ENCODE measurements around the gene CNTNAP2. TPM values are rescaled to one million over a fixed set of nuclear protein-coding genes. Genes with fewer than 3 reads are reported as not detected.

Gene CNTNAP2
- total RNA-seq, 2 donors from 2014 or later, result 3.5 to 4.0 TPM

GRCh38 chr7:148153616-148154284 is 2037.1 kb downstream of the CNTNAP2 start:
- intact Hi-C loops (cut with DNase I, micrococcal nuclease), result no loop called here
- ATAC-seq (peak; percentile 79), DNase-seq (peak; percentile 25 to 37)

DNA sequence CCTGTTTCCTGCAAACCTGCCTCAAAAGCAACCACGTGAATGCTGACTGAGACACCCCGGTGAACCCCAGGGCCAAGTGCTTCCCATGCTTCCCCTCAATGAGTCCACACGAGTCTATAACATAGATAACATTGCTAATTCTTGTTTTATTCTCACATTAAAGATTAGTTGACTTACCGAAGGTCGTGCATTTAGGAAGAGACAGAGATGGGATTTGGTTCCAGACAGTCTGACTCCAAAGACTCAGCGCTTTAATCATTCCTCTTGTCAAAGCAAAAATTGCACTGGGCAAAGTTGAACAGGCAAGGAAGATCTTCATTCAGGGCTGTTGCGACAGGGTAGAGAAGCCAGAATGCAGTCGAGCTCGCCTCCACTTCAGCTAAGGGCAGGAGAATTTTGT is 2038.4 kb downstream of the CNTNAP2 start:
- ATAC-seq (no peak), DNase-seq (no peak)
- intact Hi-C loops (cut with DNase I, micrococcal nuclease), result no loop called here

GRCh38 chr7:148155826-148156225 is 2039.2 kb downstream of the CNTNAP2 start:
- DNase-seq (no peak), ATAC-seq (no peak)
- intact Hi-C loops (cut with DNase I, micrococcal nuclease), result no loop called here

DNA sequence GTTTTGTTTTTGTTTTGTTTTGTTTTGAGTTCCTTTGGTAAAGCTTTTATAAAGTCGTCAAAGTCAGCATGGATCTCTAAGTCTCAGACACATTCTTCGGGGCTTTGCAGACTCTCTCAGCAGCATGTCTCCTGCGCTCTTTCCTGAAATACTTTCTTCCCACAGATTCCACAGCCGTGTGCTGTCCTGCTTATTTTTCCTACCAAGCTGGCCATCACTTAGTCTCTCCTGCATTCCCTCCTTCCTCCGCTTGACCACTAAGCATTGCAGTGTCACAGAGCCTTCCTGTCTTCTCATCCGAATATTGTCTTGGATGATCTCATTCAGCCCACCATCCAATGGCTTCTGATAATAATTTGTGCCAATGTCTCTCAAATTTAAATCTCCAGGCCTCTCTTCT is 2039.6 kb downstream of the CNTNAP2 start:
- intact Hi-C loops (cut with DNase I, micrococcal nuclease), result no loop called here
- DNase-seq (no peak), ATAC-seq (no peak)

DNA sequence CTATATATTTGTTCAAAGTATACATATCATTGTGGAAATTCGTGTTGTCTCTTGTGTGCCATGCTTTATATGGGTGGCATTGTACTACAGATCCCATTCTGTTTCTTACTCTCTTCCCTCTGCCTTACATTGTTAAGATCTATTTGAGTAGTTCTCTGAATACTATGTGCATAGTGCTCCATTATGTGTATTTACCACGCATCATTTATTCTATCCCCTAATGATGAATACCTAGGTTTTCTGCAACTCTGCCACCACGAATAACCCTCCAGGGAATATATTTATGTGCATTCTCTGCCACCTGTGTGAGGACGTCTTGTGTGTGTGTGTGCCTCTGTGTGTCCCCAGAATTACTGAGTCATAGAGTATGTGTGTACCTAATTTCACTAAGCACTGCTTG is 2042.7 kb downstream of the CNTNAP2 start:
- ATAC-seq (no peak), DNase-seq (no peak)
- intact Hi-C loops (cut with DNase I, micrococcal nuclease), result no loop called here

- DNase-seq, result no peak
- intact Hi-C loops (cut with DNase I, micrococcal nuclease), result no loop called here
- ATAC-seq, result no peak
These were observed 2045.2 kb downstream of the CNTNAP2 start for GRCh38 chr7:148161776-148162175.

GRCh38 chr7:148162808-148163207 is 2046.2 kb downstream of the CNTNAP2 start:
- intact Hi-C loops (cut with DNase I, micrococcal nuclease), result no loop called here
- DNase-seq (no peak), ATAC-seq (no peak)

DNA sequence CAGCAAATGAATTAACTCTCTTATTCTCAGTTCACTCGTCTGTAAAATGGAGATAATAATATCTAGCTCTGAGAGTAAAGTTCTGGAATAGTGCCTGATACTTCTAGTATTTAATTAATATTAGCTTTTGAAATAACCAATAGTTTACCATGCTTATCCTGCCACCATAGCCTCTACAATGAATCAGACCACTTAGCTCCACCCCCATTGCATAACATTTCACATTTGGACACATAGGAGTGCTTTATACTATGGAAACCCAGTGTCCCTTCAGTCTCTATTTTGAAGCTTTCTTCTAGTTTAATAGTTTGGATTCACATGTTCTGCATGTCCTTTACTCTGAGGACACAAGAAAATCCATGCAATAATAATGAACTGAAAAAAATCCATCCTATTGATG is 2046.6 kb downstream of the CNTNAP2 start:
- intact Hi-C loops (cut with DNase I, micrococcal nuclease), result no loop called here
- DNase-seq (no peak), ATAC-seq (no peak)

- intact Hi-C loops (cut with DNase I, micrococcal nuclease), result no loop called here
- ATAC-seq (no peak), DNase-seq (no peak)
These were observed 2056.3 kb downstream of the CNTNAP2 start for GRCh38 chr7:148172920-148173319.

DNA sequence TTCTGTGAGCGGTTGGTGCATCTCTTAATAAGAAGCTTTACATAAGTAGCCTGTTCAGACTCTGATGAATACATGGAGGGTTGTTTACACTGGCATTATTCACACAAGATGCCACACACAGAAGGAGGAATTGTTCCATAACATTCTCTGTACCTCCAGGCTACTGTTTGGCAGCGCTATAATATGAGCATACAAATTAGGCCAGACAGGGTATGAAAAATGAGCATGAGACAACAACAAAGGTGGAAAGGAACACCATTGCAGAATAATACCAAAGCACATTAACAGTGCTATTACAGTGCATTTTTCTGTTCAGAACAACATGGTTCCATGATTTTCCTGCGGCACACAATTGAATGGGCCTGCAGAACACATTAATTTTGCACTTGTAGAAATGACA is 2056.8 kb downstream of the CNTNAP2 start:
- ATAC-seq, result no peak
- DNase-seq, result no peak

GRCh38 chr7:148174376-148174775 is 2057.8 kb downstream of the CNTNAP2 start:
- intact Hi-C loops (cut with DNase I, micrococcal nuclease), result no loop called here
- ATAC-seq (no peak), DNase-seq (no peak)

More for the DNA sequence above, 2056.8 kb downstream of the CNTNAP2 start:
- intact Hi-C loops (cut with DNase I, micrococcal nuclease), result no loop called here

DNA sequence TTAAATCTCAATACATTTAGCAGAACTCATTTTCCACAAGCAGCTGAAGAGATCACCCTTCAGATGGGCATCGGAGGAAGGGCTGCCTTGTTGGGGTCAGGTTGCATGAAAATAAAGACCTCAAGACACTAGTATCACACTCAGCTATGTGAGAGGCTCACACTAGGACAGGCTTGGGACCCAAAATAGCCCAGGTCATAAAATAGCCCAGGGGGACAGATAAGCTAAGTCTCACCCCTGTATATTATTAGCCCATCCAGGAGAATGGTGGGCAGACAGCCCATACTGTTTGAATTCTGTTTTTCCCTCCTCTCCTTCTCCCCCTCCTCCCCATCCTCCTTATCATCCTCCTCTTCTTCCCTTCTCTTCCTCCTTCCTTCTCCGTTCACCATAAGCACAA is 2058.9 kb downstream of the CNTNAP2 start:
- no peak for ATAC-seq
- intact Hi-C loops (cut with DNase I, micrococcal nuclease), result no loop called here
- no peak for DNase-seq

GRCh38 chr7:148177972-148178371 is 2061.4 kb downstream of the CNTNAP2 start:
- DNase-seq (no peak), ATAC-seq (no peak)
- intact Hi-C loops (cut with DNase I, micrococcal nuclease), result no loop called here

DNA sequence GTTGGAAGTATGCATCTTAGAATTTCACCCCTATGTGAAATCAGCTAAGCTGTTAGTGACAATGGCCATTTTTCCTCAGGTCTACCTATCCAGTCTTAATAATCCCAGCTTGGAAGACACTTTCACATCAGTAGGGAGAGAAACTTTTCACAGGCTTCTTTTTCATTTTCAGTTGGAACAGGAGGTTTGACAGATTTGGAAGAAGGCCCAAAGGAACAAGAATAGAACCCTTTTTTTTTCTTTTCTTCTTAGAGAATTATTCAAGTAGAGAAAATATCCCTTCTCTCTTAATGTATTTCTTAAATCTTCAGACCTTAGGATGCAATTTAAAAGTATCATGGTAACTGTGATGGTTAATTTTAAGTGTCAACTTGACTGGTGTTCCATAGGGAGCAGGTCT is 2063.5 kb downstream of the CNTNAP2 start:
- DNase-seq, result no peak
- intact Hi-C loops (cut with DNase I, micrococcal nuclease), result no loop called here
- no peak for ATAC-seq

DNA sequence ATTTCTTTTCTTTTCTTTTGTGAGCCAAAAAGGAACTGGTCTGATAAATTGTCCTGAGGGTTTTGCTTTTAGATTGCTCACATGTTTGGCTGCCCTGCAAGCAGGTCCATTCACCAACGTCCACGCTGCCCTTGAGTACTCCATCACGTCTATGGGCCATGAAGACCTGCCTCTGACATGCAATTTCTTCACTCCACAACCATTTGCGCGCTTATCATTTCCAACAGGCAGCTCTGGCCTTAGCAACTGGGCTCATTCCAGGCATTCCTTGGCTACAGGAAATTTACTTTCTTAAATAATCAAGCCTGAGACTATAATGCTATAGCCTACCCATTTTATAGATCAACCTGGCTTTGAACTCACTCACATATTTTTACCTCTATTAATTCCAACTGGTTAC is 2065.7 kb downstream of the CNTNAP2 start:
- no peak for ATAC-seq
- intact Hi-C loops (cut with DNase I, micrococcal nuclease), result no loop called here
- DNase-seq, result no peak

- intact Hi-C loops (cut with DNase I, micrococcal nuclease), result no loop called here
- ATAC-seq, result no peak
- no peak for DNase-seq
These were observed 2068.4 kb downstream of the CNTNAP2 start for GRCh38 chr7:148185041-148185440.

GRCh38 chr7:148187471-148187870 is 2070.9 kb downstream of the CNTNAP2 start:
- no peak for DNase-seq
- no peak for ATAC-seq
- intact Hi-C loops (cut with DNase I, micrococcal nuclease), result no loop called here

DNA sequence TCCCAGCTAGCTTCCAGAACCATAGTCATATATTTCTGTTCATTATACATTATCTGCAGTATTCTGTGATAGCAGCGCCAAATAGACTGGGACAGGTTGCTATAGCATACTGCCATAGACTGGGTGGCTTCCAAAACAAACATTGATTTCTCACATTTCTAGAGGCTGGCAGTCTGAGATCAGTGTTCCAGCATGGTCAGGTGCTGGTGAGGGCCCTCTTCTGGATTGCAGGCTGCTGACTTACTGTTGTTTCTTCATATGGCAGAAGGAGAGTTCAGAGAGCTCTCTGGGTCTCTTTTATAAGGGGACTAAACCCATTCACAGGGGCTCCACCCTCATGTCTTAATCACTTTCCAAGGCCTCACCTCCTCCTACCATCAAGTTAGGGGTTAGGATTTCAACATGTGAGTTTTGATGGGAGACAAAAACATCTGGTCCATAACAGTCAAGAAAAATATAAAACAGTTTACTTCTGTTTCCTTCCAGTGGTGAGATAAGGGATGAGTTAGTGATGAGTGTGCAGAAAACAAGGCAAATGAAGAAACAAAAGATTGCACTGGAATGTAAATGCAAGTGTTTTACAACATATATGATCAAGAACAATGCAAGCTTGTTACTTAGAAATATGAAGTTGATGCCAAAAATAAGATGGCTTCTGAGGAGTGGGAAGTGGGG is 2074.9 kb downstream of the CNTNAP2 start:
- ATAC-seq (peak; percentile 65), DNase-seq (no peak)
- intact Hi-C loops (cut with DNase I, micrococcal nuclease), result no loop called here

DNA sequence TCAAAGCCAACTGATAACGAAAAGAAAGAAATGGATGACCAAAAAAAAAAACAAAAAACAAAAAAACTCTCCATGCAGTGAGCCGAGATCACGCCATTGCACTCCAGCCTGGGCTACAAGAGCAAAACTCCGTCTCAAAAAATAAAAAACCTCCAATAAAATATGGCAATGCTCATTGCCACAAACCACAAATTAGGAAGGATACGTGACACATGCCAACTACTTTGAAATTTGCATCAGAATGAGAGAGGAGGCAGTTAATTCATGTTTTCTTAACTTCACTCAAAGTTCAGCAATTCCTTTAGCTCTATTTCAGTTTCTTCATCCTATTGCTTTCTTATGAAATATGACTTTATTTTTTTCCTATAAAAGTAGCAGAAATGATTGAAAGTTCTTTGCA is 2075.9 kb downstream of the CNTNAP2 start:
- ATAC-seq, result no peak
- no peak for DNase-seq
- intact Hi-C loops (cut with DNase I, micrococcal nuclease), result no loop called here

- ATAC-seq, result no peak
- intact Hi-C loops (cut with DNase I, micrococcal nuclease), result no loop called here
- DNase-seq, result no peak
These were observed 2085.4 kb downstream of the CNTNAP2 start for GRCh38 chr7:148201992-148202391.

All from left colon (tissue), 2 donors.